Measurements from ENCODE around the gene BTNL9.
"Not testable (repeated sequence)": the region's sequence is repeated elsewhere in the genome, so short reads cannot be mapped to it uniquely, and the experiment has no call there.

Gene BTNL9

DNA sequence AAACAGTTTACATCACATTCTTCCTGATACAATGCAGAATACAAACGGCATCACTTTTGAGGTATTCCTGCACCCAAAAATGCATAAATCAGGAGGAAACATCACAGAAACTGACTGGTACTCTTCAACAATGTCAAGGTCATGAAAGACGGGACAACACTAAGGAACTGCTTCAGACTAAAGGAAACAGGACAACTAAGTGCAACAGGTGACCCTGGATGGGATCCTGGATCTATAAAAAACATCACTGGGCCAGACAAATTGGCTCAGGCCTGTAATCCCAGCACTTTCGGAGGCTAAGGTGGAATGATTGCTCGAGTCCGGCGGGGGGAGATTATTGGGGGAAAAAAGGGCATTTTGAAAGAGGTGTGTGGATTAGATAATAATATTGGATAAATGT lies 22.6 kb downstream of the BTNL9 start:
- no peak for DNase-seq (ENCODE audit: low spot score)

DNA sequence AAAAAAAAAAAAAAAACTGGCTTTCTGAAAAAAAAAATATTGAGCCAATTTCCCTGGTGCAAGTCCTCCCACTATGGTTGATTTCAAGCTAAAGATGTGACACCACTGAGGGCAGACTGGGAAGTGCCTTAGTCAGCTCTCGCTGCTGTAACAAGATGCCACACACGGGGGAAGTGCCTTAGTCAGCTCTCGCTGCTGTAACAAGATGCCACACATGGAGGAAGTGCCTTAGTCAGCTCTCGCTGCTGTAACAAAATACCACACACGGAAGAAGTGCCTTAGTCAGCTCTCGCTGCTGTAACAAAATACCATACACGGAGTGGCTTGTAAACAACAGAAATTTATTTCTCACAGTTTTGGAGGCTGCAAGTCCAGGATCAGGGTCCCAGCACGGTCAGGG lies 23.4 kb downstream of the BTNL9 start:
- no peak for DNase-seq (ENCODE audit: low spot score)

DNA sequence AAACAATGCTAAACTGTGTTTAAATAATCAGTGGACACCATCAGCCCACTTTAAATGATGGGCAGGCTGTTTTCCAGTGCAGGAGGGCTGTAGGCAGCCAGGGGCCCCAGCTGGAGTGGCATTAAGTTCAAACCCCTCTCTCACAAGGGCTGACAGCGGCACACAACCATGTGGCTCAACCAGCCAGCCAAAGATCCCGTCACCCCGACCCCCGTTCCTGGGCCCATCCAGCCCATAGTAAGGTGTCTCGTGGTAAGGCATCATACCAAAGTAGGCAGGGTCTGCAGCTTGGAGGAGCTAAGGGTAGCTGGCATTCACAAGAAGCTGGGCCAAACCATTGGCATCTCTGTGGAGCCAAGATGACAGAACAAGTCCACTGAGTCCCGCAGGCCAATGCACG lies 24.9 kb downstream of the BTNL9 start:
- DNase-seq (ENCODE audit: low spot score) = no peak

DNA sequence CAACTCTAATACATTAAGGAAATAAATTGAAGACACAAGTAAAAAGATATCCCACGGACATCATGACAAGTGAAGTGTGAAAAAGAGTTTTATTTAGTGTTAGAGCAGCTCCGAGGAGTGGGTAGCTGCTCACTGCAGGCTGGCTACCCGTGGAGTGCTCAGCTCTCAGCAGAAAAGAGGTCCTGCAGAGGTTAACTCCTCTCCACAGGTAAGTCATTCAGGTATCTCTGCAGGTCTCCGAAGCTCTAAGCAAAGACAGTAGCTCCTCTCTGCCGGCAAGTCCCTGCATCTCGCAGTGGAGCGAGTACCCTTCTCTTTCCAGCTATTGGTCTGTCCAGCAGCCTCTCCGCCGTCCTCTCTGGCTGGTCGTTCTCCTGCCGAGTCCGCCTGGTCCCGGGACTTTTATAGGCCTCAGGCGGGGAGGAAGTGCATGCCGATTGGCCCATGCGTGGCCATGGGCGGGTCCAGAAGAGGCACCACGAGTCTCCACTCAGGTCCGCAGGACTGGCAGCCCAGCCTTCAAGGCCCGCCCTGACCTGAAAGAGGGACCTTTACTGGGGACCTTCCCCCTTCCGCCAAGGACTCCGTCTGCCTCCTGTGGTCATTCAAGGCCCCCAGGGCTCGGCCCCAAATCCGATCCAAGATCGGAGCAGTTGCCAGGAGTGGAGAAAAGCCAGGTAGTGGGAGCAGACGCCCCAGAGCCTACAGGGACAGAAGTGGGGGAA lies 29.9 kb downstream of the BTNL9 start:
- no peak for DNase-seq (ENCODE audit: low spot score)

DNA sequence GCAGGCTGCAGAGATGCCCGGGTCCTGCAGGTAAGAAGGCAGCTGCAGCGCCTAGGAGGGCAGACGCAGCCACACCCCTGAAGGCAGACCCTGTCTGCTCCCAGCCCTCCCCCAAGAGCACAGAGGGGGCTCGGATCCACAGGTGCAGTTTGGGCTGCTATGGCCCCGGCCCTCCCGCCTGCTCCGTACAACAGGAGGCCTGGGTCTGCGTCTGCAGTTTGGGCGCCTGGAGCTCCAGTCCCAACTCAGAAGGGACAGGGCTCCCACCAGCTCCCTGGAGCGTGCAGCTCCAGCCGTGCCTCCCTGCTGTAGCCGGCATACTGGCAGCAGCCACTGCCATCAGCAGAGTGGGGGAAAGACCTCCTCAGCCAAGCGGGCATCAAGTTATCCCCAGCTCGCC lies 30.5 kb downstream of the BTNL9 start:
- DNase-seq (ENCODE audit: low spot score) = no peak

DNA sequence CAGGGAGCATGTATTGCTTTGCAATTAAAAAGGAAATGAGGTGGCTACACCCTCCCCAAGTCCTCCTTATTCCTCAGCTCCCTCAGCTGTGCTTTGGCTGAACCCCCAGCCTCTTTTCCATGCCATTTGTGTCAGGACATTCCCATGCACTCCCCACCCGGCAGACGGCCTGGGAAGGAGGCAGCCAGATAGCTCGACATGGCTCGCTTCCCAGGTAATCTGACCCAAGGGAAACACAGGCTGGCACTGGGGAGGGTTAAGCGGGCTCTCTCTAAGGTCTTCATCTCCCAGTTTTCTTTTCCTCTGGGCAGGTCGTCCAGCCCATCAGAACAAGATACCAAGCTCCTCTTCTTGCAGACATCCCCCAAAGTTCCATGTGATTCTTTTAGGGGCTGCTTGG lies 31.2 kb downstream of the BTNL9 start:
- DNase-seq (ENCODE audit: low spot score) = no peak

DNA sequence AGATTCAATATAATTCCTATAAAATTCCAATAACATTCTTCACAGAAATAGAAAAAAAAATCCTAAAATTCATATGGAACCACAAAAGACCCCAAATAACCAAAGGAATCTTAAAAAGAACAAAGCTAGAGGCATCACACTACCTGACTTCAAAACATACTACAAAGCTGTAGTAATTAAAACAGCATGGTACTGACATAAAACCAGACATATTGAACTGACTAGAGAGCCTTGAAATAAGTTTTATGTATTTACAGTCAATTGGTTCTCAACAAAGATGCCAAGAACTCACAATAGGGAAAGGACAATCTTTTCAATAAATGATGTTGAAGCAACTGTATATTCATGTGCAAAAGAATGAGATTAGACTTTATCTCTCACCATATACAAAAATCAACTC lies 36.9 kb downstream of the BTNL9 start:
- no peak for DNase-seq (ENCODE audit: low spot score)

DNA sequence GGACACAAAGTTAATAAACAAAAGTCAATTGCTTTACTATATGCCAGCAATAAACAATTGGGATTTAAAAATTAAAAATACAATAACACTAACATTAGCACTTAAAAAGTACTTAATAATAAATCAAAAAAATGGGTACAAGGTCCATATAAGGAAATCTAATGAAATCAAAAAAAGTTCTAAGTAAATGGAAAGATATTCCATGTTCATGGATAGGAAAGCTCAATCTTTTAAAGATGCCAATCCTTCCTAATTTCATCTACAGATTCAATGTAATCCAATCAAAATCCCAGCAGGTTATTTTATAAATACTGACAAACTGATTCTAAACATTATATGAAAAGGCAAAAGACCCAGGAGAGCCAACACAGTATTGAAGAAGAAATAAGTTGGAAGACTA lies 41.9 kb downstream of the BTNL9 start:
- no peak for DNase-seq (ENCODE audit: low spot score)

DNA sequence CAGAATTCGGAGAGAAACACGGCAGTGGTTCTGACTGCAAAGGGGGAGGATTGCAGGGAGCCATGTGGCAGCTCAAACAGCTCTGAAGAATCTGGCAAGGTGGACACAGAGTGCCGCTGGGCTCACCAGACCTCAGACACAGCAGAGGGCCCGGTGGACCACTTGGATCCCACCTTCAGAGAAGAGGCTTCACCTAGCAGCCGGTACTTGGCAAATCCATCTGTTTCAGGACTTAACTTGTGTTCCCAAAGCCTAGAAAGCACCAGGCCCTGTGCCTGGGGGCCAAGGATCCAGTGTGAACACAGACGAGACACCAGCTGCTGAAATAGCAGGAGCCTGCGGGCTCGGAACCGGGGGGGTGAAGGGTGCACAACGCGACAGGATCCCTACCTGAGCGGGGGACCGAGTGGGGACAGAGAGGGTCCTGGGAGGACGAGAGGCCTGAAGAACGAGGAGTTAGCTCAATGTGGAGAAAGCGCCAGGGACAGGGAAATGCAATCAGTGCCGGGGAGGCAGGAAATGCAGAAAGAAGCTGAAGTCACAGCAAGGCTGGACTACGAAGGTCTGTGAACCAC lies 44.6 kb downstream of the BTNL9 start:
- DNase-seq (ENCODE audit: low spot score) = no peak

DNA sequence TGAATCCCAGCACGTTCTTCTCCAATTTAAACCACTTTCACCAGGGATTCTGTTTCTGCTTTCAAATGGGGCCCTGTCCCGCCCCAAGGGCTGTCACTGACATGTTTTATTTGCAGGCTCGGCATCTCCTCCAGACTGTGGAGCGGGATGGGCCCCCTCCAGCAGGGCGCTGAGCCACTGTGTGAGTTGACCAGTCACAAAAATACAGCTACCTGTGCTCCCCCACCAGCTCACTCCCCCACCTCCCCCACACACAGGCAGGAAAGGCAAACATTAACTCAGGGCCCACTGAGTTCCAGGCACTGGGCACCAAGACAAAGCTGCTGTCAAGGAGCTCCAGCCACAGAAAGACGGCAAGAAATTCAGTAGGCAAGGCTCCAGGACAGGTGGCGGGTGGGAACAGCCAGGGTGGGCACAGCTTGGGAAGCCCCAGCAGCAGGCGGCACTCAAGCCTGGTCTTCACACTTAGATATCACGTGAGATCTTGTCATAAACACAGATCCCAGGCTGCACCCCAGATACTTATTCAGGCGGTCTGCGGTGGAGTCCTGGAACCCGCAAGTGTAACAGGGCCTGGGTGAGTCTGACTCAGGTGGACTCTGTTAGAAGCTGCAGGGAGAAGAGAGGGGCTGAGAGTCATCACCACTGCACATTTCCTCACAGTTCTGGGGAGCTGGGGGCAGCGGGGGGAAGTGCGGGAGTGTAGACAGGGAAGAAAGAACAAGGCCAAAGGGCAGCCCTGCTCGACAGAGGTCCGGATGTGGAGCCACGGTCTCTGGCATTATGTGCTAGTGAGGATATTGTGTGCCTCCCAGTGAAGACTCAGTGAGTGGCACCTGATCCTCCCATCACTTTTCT lies 46.2 kb downstream of the BTNL9 start:
- DNase-seq (ENCODE audit: low spot score) = no peak

DNA sequence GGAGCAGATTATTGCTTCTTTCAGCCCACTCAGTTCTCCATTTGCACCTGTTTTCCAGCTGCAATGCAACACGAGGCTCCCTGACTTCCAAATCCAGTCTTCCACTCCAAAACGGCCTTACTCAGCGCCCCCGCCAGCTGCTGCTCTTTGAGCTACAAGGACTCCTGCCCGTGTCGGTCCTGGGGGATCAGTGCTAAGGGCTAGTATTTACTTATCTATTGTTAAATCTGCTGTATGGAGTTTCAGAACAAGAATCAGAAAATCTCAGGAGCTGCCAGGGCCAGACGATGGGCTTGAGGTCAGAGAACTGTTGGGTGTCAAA lies 46.8 kb downstream of the BTNL9 start:
- DNase-seq (ENCODE audit: low spot score) = no peak

DNA sequence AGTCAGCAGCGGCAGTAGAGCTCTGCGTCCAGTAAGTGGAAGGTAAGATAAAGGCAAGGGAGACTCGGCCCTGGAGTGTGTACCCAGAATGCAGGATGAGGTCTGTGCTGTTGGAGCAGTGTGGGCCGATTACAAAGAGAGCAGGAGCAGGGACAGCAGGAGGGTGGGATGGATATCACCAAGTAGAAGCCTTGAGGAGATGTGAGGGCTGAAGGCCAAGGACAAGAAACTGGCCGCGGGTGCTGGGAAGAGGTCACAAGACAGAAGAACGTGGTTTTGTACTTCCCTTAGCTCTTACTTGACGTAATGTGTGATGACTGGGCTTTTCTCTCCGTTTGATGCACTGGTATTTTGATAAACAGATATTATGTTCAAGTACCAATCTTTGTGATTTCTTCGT lies 47.2 kb downstream of the BTNL9 start:
- no peak for DNase-seq (ENCODE audit: low spot score)

DNA sequence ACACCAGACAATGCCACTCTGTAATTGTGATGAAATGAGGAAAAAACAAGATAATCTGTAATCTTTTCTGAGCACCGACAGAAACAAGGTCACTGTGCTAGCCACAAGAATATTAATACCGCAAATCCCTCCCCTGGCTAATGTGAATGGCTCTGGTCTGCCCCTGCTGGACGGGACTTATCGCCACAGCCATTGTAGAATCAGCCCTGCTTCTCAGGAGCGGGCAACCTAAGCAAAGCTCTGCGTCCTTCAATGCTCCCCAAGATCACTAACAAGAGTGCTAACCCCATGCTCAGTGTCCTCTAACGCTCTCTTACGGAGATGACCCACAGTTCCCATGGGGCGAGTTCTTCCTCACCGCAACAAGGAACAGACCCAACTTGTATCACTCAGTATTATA lies 48.2 kb downstream of the BTNL9 start:
- DNase-seq (ENCODE audit: low spot score) = no peak

DNA sequence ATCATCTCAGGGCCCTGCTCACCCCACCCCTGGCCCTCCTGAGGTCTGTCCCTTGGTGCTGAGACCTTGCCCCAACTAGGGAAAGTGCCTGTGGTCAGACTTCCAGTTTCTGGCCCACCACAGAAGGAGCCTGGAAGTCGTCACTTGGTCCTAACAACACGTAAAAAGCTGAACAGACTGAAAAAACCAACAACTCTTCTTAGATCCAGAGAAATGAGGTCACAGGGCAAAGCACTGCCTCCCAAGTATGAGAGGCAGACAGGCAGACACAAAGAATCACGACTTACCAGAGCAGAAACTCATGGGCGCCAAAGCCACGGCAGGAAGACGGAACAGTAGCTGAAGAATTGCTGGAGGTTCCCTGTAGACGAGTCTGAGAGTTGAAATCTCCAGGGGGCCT lies 52.4 kb downstream of the BTNL9 start:
- no peak for DNase-seq (ENCODE audit: low spot score)

DNA sequence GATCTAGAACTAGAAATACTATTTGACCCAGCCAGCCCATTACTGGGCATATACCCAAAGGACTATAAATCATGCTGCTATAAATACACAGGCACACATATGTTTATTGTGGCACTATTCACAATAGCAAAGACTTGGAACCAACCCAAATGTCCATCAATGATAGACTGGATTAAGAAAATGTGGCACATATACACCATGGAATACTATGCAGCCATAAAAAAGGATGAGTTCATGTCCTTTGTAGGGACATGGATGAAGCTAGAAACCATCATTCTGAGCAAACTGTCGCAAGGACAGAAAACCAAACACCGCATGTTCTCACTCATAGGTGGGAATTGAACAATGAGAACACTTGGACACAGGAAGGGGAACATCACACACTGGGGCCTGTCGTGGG lies 55.1 kb downstream of the BTNL9 start:
- DNase-seq (ENCODE audit: low spot score) = not testable (repeated sequence)

DNA sequence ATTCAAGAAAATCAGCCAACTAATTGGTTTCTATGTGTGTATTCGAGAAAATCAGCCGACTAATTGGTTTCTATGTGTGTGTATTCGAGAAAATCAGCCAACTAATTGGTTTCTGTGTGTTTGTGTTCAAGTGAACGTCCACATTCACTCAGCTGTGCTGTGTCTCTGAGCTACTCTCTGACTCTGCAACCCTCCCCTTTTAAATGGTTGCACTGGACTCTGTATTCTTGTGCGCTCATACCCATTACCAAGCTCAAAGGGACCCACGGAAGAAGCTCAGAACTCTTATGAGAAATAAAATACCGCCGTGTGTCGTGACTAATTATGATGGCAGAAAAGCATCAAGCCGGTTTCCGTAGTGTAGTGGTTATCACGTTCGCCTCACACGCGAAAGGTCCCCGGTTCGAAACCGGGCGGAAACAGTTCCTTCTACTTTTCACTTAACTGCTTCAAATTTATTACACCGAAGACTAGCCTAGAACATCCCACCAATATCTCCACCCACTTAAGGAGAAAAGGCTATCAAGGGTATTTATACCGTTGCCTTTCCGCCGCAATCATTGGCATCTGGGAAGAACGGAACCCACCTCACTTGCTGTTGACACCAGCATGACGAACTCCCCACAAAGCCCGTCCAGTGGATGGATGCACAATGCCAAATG lies 56.8 kb downstream of the BTNL9 start:
- DNase-seq (ENCODE audit: low spot score) = not testable (repeated sequence)

DNA sequence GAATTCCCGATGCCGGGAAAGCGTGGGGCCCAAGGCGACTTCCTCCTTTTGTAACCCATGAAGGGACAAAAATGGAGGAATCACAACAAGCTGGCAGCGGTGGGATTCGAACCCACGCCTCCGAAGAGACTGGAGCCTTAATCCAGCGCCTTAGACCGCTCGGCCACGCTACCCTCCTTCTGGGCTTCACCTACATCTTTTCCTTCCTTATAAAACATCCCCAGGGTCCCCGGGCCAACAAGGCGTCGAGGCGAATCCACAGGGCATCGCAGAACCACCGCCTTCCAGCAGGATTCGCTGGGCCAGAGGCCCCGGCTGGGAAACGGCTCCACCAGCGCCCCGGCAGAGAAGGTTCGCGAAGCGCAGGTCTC lies 57.3 kb downstream of the BTNL9 start:
- not testable (repeated sequence) for DNase-seq (ENCODE audit: low spot score)

DNA sequence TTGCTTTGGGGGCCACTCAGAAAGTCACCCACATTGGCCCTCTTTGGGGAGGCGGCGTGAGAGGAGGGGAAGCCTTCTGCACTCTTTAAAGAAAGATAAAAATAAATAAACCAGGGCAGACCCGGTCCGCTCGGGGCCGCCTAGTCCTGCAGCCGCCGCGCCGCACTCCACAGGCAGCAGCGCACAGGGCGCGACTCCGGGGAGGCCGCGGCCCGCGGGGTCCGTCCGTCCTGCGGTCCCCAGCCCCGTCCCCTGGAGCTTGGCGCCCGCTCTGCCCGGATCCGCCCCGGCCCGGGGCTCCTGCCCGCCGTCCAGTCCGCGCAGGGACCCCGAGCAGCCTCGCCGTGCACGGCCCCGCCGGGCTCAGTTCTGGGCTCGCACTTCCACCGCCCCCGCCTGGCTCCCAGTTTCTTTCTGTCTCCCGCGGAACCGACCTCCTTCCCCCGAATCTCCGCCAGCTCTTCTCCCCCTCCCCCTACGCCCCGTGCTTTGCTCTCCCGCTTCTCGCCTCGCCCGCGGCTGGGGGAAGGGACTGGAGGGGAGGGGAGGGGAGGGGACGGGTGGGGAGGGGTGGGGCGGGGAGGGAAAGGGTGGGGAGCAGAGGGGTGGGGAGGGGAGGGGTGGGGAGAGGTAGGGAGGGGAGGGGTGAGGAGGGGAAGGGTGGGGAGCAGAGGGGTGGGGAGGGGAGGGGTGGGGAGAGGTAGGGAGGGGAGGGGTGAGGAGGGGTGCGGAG lies 57.9 kb downstream of the BTNL9 start:
- not testable (repeated sequence) for DNase-seq (ENCODE audit: low spot score)

DNA sequence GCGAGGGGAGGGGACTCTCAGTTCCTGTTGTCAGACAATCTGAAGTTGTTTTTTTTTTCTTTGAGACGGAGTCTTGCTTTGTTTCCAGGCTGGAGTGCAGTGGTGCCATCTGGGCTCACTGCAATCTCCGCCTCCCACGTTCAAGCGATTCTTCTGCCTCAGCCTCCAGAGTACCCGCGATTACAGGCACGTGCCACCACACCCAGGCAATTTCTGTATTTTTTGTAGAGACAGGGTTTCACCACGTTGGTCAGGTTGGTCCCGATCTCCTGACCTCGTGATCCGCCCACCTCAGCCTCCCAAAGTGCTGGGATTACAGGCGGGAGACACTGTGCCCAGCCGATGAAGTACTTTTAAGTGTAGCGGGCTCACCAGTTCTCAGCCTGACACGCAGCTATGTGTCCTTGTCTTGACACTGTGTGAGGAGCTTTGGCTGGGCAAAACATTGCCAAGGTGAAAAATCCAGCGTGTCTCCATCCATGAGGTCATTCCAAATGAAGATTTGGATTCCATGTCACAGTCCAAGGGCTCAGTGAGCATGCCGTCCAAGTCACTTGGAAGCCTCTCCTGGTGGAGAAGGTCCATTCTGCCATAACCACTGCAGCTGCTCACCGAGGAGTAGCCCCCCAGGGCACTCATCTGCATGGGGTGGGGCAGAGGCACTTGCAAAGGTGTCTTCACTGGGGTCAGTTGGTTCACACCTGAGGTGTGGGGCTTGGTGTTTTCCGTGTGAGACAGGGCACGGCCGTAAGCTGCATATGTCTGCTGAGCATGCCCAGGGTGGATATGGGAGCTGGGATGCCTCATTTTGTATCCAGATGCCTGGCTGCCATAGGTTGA lies 58.9 kb downstream of the BTNL9 start:
- no peak for DNase-seq (ENCODE audit: low spot score)

DNA sequence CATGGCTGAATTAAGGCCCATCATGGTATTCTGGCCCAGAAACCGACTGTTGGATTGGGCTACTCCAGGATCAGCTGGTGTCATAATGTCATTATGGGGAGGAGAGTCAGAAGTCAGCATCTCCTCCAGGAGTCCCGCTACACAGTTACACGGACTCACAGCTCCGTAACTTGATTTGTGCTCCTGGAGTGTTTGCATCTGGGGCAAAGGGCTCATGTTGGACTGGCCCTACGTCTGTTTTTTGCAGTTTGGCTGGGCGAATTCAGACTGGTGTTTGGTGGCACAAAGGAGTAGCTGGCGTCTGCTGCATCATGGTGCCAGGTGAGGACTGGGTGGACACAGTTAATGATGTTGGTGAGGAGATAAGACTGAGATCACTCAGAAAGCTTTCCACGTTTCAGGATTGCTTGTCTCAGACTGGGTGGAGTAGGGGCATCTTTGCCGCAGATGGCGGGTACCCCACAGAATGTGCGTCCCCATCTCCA lies 59.6 kb downstream of the BTNL9 start:
- no peak for DNase-seq (ENCODE audit: low spot score)

Measured in CD4-positive, alpha-beta T cell treated with Interleukin-15 for 4 hours (primary cell).